SU-DHL-6 (cell line): ENCODE results near the gene SANBR.

Experiments used
- H2AFZ ChIP-seq: fragments of 200-600 bp; sonication (generic); 2 replicates; pipeline ENCODE4 v1.6.1; 2014; ENCODE audit warnings: low read depth, mild to moderate bottlenecking, moderate library complexity, mixed read lengths, antibody characterized with exemption, low read length; ENCODE audit not compliant: severe bottlenecking
- H3F3A ChIP-seq: fragments of 200-600 bp; shearing (Covaris generic); 2 replicates; pipeline ENCODE4 v1.6.0; 2016; ENCODE audit warnings: antibody characterized with exemption, mild to moderate bottlenecking; ENCODE audit not compliant: insufficient read depth
- H3K27ac ChIP-seq: fragments of 200-600 bp; sonication (generic); 2 replicates; pipeline ENCODE4 v1.5.1; 2016; ENCODE audit warnings: low read depth, mild to moderate bottlenecking, low read length, moderate library complexity, mixed read lengths
- H3K27me3 ChIP-seq: fragments of 200-600 bp; sonication (generic), shearing (Covaris generic); 2 replicates; pipeline ENCODE4 v1.6.0; 2014; ENCODE audit warnings: mild to moderate bottlenecking, low read length
- H3K36me3 ChIP-seq: fragments of 200-600 bp; sonication (generic); 2 replicates; pipeline ENCODE4 v1.6.1; 2014; ENCODE audit warnings: mild to moderate bottlenecking, low read length, mixed read lengths
- H3K4me2 ChIP-seq: fragments of 300-600, 200-600 bp; shearing (Covaris generic), sonication (generic); 2 replicates; pipeline ENCODE4 v1.6.0; 2014; ENCODE audit warnings: low read length, low read depth, mild to moderate bottlenecking; ENCODE audit not compliant: poor library complexity, severe bottlenecking
- H3K4me3 ChIP-seq: fragments of 200-600 bp; sonication (generic); 2 replicates; pipeline ENCODE4 v1.5.1; 2014; ENCODE audit warnings: antibody characterized with exemption, low read length, mild to moderate bottlenecking, mixed read lengths; ENCODE audit not compliant: insufficient read depth, poor library complexity, severe bottlenecking
- H3K79me2 ChIP-seq: fragments of 200-600 bp; sonication (generic); 2 replicates; pipeline ENCODE4 v1.6.1; 2014; ENCODE audit warnings: mild to moderate bottlenecking, low read length, moderate library complexity; ENCODE audit not compliant: insufficient read depth
- H3K9ac ChIP-seq: fragments of 200-600 bp; sonication (generic); 2 replicates; pipeline ENCODE4 v1.7.0; 2014; ENCODE audit warnings: mild to moderate bottlenecking, low read length
- H3K9me2 ChIP-seq: fragments of 200-600 bp; sonication (generic); replicated peaks from 2 replicates; pipeline ENCODE4 v1.6.1; 2014; ENCODE audit warnings: low read length; ENCODE audit not compliant: insufficient read depth
- H3K9me3 ChIP-seq: fragments of 200-600 bp; sonication (generic); 2 replicates; pipeline ENCODE4 v1.6.1; 2014; ENCODE audit warnings: low read length, mixed read lengths; ENCODE audit not compliant: insufficient read depth
- H4K20me1 ChIP-seq: fragments of 200-600 bp; sonication (generic); 2 replicates; pipeline ENCODE4 v1.6.1; 2014; ENCODE audit warnings: low read depth, mild to moderate bottlenecking, antibody characterized with exemption, low read length, moderate library complexity, mixed read lengths
- CTCF ChIP-seq: fragments of 200-600 bp; sonication (generic); IDR thresholded peaks from one replicate; pipeline ENCODE4 v1.5.1; 2017; ENCODE audit warnings: antibody characterized with exemption, mild to moderate bottlenecking, low read length, moderate library complexity; ENCODE audit not compliant: insufficient read depth, poor library complexity, severe bottlenecking
- EZH2phosphoT487 ChIP-seq: fragments of 200-600 bp; sonication (generic), shearing (Covaris generic); conservative IDR thresholded peaks from 2 replicates; pipeline ENCODE4 v1.6.1; 2018; ENCODE audit warnings: mild to moderate bottlenecking, antibody characterized with exemption, low read length, moderate library complexity, mixed read lengths

SANBR gene

GRCh38 chr2:61114147-61114546, 48.5 kb downstream of the SANBR start:
- no peak for TF ChIP-seq CTCF
- TF ChIP-seq EZH2phosphoT487: no peak
- Histone ChIP-seq H3K27ac (no peak overlapping the region), H3K27me3 (no peaks in the 10 kb centered on the region), H2AFZ (no peak overlapping the region), H3K4me2 (no peak overlapping the region), H3F3A (no peaks in the 10 kb centered on the region), H3K9me2 (no peaks in the 10 kb centered on the region), H3K9me3 (no peaks in the 10 kb centered on the region), H3K4me3 (no peak overlapping the region), H3K79me2 (no peaks in the 10 kb centered on the region), H4K20me1 (no peaks in the 10 kb centered on the region), H3K36me3 (peaks cover 12% of the 10 kb centered on the region), H3K9ac (no peak overlapping the region)
